HG02678 (cell line): Measurements from ENCODE around the gene NKX2-1.

Source experiments
- ATAC-seq: cut with Tn5 transposase; IDR thresholded peaks from one replicate; pipeline ENCODE4 v1.9.1; 2021; ENCODE audit warnings: mild to moderate bottlenecking, moderate library complexity; ENCODE audit not compliant: unreplicated experiment

The NKX2-1 gene

GRCh38 chr14:36518031-36518585 lies 1.9 kb downstream of the NKX2-1 start:
- no peak for ATAC-seq

GRCh38 chr14:36517242-36518030 lies 2.6 kb downstream of the NKX2-1 start:
- ATAC-seq: no peak

GRCh38 chr14:36516719-36517241 lies 3.3 kb downstream of the NKX2-1 start:
- ATAC-seq: no peak

- ATAC-seq: no peak
These were observed 3.9 kb downstream of the NKX2-1 start for GRCh38 chr14:36515896-36516718.

GRCh38 chr14:36515105-36515593 lies 4.9 kb downstream of the NKX2-1 start:
- no peak for ATAC-seq

GRCh38 chr14:36514278-36515104 lies 5.5 kb downstream of the NKX2-1 start:
- no peak for ATAC-seq

GRCh38 chr14:36513451-36514277 lies 6.4 kb downstream of the NKX2-1 start:
- ATAC-seq: no peak

GRCh38 chr14:36513012-36513420 lies 7.0 kb downstream of the NKX2-1 start:
- no peak for ATAC-seq

GRCh38 chr14:36512585-36513003 lies 7.4 kb downstream of the NKX2-1 start:
- ATAC-seq: no peak

GRCh38 chr14:36511981-36512584 lies 7.9 kb downstream of the NKX2-1 start:
- no peak for ATAC-seq

- no peak for ATAC-seq
These were observed 9.2 kb downstream of the NKX2-1 start for GRCh38 chr14:36510874-36511273.

- ATAC-seq: no peak
These were observed 9.8 kb downstream of the NKX2-1 start for GRCh38 chr14:36510078-36510799.

- ATAC-seq: no peak
These were observed 10.7 kb downstream of the NKX2-1 start for GRCh38 chr14:36509069-36509917.

GRCh38 chr14:36508418-36509068 lies 11.5 kb downstream of the NKX2-1 start:
- ATAC-seq: no peak

GRCh38 chr14:36507847-36508417 lies 12.1 kb downstream of the NKX2-1 start:
- no peak for ATAC-seq

GRCh38 chr14:36506732-36507614 lies 13.1 kb downstream of the NKX2-1 start:
- ATAC-seq: no peak
